GM19351 (cell line): ENCODE data around the gene SIGLEC9.
"Not testable (repeated sequence)": the region's sequence is repeated elsewhere in the genome, so short reads cannot be mapped to it uniquely, and the experiment has no call there.

Source experiments
- ATAC-seq: cut with Tn5 transposase; IDR thresholded peaks from one replicate; pipeline ENCODE4 v1.9.1; 2021; ENCODE audit warnings: mild to moderate bottlenecking, moderate library complexity; ENCODE audit not compliant: unreplicated experiment

SIGLEC9 gene

DNA sequence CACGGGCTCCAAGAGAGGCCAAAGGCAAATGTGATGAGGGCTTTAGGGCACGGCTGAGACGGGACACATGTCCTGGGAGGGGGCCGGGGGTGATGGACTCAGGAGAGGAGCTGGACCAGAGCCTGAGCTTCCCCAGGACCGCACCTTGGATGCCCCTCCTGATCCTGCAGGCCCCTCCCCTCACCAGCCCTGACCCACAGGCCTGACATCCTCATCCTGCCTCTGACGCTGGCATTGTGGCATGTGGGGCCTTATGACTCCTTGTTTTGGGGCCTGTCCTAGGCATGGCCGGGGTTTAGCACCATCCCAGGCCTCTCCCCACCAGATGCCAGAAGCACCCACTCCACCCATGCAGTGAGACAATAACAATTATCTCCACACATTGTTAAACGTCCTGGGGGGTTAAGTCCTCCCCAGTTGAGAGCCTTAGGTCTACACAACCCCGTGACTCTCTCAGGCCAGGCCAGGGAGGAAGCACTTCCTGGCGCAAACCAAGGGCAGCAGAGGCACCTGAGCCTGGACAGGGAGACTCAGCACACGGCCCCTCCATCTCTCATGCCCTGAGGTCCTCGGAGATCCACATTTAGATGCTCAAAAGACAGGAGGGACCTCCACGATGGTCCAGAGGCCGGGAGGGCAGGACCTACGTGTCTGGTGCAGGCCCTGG, 18.2 kb downstream of the SIGLEC9 start:
- ATAC-seq, result not testable (repeated sequence)

DNA sequence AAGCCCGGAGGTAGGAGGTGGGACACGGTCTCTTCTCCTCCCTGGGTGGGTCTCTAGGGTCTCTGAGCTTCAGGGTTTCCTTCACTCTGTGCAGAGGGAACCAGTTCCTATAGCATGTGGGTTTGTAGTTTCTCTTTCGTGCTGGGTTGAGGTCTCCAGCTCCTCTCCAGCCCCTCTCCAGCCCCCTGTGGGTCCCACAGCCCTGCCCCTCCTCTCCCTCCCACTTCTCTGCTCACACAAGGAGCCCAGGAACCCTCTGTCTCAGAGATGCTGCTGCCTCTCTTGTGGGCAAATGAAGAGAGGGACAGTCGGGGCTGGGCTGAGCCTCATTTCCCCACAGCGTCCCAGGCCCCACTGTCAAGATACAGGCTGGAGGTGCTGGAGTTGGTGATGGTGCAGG, 18.8 kb downstream of the SIGLEC9 start:
- no peak for ATAC-seq

GRCh38 chr19:51144482-51145045, 19.9 kb downstream of the SIGLEC9 start:
- ATAC-seq, result no peak

DNA sequence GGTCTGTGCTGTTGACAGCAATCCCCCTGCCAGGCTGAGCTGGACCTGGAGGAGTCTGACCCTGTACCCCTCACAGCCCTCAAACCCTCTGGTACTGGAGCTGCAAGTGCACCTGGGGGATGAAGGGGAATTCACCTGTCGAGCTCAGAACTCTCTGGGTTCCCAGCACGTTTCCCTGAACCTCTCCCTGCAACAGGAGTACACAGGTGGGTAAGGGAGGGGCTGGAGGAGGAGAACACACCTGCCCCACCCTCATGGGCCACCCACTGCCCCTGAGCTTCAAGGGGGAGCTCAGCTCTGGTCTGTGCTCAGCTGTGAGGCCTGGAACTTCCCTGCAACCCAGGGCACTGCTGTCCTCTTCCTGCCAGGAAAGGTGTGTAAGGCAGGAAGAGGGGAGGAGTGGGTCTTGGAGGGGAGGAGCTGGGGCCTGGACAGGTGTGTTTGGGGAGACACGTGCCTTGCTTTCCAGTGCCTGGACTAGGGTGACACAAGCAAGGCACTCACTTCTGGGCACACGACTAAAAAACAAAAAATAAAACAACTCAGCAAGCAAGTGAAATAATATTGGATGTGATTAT, 21.3 kb downstream of the SIGLEC9 start:
- no peak for ATAC-seq

GRCh38 chr19:51146751-51147150, 22.0 kb downstream of the SIGLEC9 start:
- no peak for ATAC-seq

DNA sequence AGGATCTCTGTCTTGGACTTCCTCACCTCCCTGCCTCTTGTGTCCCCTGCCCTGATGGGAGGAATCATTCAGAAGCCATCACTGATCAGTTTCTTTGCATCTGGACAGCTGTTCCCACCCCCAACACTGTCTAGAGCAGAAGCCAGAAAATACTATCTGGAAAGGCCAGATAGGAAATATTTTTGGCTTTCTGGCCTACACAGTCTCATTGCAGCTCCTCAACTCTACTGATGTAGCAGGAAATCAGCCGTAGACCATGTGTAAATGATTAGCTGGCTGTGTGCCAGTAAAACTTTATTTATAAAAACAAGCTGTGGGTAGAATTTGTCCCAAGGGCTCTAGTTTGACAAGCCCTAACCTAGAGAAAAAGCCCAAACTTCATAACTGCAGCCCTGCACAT, 23.0 kb downstream of the SIGLEC9 start:
- ATAC-seq, result no peak

DNA sequence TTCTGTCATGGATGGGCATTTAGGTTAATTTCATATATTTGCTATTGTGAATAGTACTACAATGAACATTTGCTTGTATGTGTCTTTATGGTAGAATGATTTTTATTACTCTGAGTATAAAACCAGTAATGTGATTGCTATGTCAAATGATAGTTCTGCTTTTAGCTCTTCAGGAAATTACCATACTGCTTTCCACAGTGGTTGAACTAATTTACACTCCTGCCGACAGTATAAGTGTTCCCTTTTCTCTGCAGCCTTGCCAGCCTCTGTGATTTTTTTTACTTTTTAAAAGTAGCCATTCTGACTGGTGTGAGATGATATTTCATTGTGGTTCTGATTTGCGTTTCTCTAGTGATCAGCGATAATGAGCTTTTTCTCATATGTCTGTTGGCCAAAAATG, 23.9 kb downstream of the SIGLEC9 start:
- no peak for ATAC-seq

DNA sequence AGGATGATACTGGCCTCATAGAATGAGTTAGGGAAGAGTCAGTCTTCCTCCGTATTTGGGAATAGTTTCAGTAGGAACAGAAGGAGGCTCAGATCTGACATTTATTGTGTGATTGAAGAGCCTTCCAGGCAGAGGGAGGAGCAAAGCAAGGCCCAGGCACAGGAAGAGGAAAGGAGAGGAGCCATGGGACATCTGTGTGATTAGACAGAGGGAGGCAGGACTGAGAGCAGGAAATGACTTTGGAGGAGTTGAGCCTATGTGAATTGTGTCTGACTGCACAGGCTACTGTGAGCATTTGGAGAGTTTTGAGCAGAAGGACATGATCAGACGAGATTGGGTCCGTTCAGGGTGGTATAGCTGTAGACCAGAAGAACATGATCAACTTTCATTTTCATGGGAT, 25.9 kb downstream of the SIGLEC9 start:
- ATAC-seq, result no peak

GRCh38 chr19:51156710-51157109, 32.0 kb downstream of the SIGLEC9 start:
- ATAC-seq, result no peak

DNA sequence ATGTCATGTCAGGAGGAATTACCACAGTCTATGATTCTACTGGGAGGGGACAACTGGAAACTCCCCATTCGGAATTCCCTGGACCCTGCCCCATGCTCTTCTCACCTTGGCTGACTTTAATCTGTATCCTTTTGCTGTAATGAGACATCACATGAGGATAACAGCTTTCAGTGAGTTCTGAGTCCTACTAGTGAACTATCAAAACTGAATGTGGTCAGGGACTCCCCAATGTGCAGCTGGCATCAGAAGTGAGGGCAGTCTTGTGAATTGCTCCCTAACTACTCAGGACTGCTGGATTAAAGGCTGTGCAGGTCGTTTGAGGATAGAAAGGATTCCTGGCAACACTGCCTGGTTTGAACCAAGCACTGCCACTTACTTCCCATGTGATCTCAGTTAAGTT, 32.6 kb downstream of the SIGLEC9 start:
- ATAC-seq, result no peak

GRCh38 chr19:51158474-51159129, 33.9 kb downstream of the SIGLEC9 start:
- no peak for ATAC-seq

GRCh38 chr19:51159656-51160055, 35.0 kb downstream of the SIGLEC9 start:
- no peak for ATAC-seq

GRCh38 chr19:51161266-51161665, 36.6 kb downstream of the SIGLEC9 start:
- no peak for ATAC-seq

DNA sequence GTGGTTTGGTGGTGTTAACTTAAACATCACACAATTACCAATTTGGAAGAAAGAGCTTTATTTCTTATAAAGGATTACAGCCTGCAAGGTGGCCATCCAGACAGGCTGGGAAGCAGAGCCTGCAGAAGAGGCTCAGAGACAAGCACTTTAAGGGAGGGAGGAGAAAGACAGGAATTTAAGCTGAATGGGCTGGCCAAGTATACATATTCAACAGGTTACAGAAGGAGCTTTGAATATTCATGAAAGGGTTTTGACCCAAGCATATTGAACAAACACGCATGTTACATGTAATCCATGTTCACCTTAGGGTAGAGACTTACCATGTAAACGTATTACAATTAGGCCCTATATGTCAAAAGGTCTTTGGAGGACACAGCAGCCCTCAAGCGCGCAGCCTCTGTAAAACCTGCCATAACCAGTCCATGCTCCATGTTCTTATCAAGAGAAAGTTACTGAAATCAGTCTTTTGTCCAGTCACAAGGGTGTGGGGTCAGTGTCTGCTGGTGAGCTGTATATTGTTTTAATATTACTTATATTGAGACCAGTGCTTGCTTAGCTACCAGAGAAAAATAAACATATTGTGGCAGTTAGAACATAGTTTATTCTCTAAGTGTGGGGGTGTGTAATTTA, 37.3 kb downstream of the SIGLEC9 start:
- ATAC-seq, result no peak

DNA sequence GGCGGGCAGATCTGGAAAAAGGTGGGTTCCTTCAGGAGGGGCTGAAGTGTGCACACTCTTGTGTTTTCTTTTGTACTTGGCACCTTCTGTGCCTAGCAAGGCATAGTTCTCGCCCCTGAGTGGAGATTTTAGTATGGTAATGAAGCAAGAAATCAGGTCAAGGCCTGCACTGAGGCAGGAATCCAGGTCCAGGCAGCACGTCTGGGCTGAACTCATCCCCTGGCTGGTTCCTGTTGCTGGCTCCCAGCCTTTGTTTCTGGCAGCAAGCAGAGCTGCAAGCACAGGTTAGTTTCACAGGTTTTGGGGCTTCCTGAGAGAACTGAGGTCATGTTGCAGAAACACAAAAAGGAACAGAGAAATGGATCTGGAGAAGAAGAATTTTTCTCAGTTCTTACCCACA, 38.6 kb downstream of the SIGLEC9 start:
- ATAC-seq, result no peak

DNA sequence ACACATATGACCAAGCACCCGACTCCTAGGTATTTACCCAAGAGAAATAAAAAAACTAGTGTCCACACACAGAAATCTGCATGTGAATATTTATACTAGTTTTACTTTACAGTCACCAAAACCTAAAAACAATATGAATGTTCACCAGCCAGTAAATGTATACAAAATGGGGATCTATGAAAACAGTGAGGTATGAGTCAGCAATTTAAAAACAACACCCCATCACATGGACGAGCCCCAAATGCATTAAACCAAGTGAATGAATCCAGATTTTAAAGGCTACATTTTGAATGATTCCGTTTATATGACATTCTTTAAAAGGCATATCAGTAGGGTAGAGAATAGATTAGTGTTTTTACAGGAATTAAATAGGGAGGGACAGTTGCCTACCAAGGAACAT, 39.5 kb downstream of the SIGLEC9 start:
- ATAC-seq, result no peak

DNA sequence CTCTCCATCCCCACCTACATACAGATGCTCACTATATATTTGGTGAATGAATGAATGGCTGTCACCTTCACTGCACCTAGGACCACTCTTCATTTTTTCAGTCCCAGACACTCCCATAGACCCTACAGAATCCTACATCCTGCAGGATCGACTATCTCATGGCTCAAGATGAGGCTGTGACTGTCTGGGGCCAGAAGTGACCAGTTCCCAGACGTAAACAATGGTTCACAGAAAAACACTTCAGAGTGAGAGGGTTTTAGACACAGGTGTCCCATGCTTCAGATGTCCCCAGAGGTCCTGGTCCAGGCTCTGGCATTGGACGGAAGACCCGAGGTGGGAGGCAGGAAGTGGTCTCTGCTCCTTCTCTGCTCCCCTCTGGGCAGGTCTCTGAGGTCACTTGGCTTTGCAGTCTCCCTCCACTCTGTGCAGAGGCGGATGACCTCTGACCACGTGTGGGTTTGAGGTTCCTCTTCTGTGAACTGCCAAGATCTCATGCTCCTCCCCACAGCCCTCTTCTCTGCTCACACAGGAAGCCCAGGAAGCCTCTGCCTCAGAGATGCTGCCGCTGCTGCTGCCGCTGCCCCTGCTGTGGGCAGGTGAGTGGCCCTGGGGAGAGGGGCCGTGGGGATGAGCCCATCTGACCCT, 42.3 kb downstream of the SIGLEC9 start:
- ATAC-seq, result no peak

DNA sequence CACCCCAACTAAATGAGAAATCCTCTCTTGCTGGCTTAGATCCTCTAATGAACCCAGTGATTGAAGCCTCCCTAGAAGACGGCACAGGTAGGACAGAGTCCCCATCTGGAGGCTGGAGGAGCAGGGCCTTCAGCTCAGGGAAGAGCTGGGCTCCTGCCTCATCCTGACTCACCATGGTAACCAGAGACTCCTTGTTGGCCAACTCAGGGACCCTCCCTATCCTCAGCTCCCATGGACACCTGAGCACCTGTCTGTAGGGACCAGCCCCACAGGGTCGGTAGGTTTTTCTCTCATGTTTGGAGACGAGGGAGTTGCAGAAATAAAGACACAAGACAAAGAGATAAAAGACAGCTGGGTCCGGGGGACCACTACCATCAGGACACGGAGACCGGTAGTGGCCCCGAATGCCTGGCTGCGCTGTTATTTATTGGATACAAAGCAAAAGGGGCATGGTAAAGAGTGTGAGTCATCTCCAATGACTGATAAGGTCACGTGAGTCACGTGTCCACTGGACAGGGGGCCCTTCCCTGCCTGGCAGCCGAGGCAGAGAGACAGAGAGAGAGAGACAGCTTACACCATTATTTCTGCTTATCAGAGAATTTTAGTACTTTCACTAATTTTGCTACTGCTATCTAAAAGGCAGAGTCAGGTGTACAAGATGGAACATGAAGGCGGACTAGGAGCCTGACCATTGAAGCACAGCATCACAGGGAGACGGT, 44.0 kb downstream of the SIGLEC9 start:
- no peak for ATAC-seq

- not testable (repeated sequence) for ATAC-seq
Measured at GRCh38 chr19:51169283-51169918, 44.7 kb downstream of the SIGLEC9 start.

DNA sequence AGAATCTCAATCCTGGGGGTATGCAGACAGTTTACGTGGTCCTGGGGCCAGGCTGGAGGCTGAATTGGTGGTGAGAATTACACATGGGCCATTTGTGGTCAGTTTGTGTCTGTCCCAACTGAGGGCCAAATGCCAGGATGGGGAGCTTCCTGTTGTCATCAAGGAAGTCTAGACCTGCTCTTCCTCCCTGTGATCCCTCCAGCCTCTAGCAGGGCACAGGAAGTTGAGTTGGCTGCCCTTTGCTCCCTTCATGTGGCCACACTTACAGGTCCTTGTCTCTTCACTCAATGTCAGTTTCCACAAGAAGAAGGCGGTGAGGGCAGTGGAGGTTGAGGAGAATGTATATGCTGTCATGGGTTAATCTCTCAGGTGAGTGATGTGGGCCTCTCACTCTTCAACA, 47.5 kb downstream of the SIGLEC9 start:
- ATAC-seq, result no peak
